ENCODE data around the gene REM2.

- TF ChIP-seq POLR2AphosphoS5 (IDR thresholded peaks at IDR 0.05; ENCODE audit: low read depth) (no peak), CTCF (IDR thresholded peaks at IDR 0.05; ENCODE audit: insufficient read depth, low read length) (no peak), REST (IDR thresholded peaks at IDR 0.05; ENCODE audit: insufficient replicate concordance, low read depth) (no peak), SPI1 (IDR thresholded peaks at IDR 0.05; ENCODE audit: borderline replicate concordance, low read depth) (no peak)
These were observed 1.2 kb downstream of the REM2 start for GRCh38 chr14:22884076-22884737.
